ENCODE measurements around the gene KIF18B. TPM values are rescaled to one million over a fixed set of nuclear protein-coding genes. Genes with fewer than 3 reads are reported as not detected.

Gene KIF18B
- total and polyA plus RNA-seq, 2 of the 13 experiments (the other 11 are each of a cell fraction or from before 2014, with no cell fraction given): 15.2 to 15.3 TPM

DNA sequence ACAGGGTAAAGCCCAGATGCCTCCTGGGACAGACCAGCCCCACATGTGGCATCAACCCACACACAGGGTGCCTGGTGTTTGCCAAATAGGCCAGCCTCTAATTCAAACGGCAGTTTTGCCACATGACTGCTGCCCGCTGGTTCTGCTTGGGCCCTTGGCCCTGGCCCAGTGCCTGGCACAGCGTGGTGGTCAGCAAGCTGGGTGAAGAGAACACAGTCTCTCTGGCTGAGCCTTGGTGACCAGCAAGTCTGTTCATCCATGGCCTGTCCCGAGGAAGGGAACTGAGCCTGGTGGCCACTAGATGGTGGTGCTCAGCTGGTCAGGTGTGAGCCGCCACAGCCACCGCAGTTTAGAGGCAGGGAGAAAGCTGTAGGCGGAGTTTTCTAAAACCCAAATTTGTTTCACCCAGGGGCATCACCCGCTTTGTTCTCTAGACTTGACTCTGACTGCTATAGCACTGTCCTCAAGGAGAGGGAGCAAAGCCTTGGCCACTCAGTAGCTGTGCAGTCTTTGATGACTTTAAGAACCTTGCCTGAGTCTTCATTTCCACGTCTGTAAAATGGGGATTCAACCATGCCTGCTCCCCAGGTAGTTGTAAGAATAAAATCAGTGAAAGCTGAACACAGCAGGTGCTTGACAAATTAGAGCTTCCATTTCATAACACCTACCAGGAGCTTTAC is 27.5 kb downstream of the KIF18B start (continued):
- TF ChIP-seq, protein P1, sequence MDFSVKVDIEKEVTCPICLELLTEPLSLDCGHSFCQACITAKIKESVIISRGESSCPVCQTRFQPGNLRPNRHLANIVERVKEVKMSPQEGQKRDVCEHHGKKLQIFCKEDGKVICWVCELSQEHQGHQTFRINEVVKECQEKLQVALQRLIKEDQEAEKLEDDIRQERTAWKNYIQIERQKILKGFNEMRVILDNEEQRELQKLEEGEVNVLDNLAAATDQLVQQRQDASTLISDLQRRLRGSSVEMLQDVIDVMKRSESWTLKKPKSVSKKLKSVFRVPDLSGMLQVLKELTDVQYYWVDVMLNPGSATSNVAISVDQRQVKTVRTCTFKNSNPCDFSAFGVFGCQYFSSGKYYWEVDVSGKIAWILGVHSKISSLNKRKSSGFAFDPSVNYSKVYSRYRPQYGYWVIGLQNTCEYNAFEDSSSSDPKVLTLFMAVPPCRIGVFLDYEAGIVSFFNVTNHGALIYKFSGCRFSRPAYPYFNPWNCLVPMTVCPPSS (IDR thresholded peaks at IDR 0.05): no peak
- 0 out of 2 replicates have a peak, but pooled peaks have one; percentile 42 for TF ChIP-seq GATAD1 (CRISPR knock-in tag; IDR thresholded peaks at IDR 0.05)
- TF ChIP-seq YEATS2 (CRISPR knock-in tag; IDR thresholded peaks at IDR 0.05; ENCODE audit: borderline replicate concordance): no peak
- TF ChIP-seq PHF20 (CRISPR knock-in tag; IDR thresholded peaks at IDR 0.05): no peak
- no peak for TF ChIP-seq ZNF746 (CRISPR knock-in tag; IDR thresholded peaks at IDR 0.05)
- TF ChIP-seq ZNF703 (CRISPR knock-in tag; IDR thresholded peaks at IDR 0.05; ENCODE audit: borderline replicate concordance): no peak
- TF ChIP-seq ZNF792 (CRISPR knock-in tag; IDR thresholded peaks at IDR 0.05): no peak
- no peak for TF ChIP-seq MTA3 (CRISPR knock-in tag; IDR thresholded peaks at IDR 0.05)
- TF ChIP-seq, protein P2, sequence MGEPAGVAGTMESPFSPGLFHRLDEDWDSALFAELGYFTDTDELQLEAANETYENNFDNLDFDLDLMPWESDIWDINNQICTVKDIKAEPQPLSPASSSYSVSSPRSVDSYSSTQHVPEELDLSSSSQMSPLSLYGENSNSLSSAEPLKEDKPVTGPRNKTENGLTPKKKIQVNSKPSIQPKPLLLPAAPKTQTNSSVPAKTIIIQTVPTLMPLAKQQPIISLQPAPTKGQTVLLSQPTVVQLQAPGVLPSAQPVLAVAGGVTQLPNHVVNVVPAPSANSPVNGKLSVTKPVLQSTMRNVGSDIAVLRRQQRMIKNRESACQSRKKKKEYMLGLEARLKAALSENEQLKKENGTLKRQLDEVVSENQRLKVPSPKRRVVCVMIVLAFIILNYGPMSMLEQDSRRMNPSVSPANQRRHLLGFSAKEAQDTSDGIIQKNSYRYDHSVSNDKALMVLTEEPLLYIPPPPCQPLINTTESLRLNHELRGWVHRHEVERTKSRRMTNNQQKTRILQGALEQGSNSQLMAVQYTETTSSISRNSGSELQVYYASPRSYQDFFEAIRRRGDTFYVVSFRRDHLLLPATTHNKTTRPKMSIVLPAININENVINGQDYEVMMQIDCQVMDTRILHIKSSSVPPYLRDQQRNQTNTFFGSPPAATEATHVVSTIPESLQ (CRISPR knock-in tag; conservative IDR thresholded peaks at IDR 0.05): no peak
- peak; percentile 30; the same call in 1 of the 2 replicates for TF ChIP-seq KDM1A (CRISPR knock-in tag; IDR thresholded peaks at IDR 0.05)
- TF ChIP-seq IRF2 (CRISPR knock-in tag; IDR thresholded peaks at IDR 0.05): peak; percentile 62; the same call in 1 of the 2 replicates
- TF ChIP-seq, protein P3, sequence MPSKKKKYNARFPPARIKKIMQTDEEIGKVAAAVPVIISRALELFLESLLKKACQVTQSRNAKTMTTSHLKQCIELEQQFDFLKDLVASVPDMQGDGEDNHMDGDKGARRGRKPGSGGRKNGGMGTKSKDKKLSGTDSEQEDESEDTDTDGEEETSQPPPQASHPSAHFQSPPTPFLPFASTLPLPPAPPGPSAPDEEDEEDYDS (CRISPR knock-in tag; IDR thresholded peaks at IDR 0.05): 0 out of 2 replicates have a peak, but pooled peaks have one; percentile 19
- TF ChIP-seq, protein P4, sequence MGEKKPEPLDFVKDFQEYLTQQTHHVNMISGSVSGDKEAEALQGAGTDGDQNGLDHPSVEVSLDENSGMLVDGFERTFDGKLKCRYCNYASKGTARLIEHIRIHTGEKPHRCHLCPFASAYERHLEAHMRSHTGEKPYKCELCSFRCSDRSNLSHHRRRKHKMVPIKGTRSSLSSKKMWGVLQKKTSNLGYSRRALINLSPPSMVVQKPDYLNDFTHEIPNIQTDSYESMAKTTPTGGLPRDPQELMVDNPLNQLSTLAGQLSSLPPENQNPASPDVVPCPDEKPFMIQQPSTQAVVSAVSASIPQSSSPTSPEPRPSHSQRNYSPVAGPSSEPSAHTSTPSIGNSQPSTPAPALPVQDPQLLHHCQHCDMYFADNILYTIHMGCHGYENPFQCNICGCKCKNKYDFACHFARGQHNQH (CRISPR knock-in tag; IDR thresholded peaks at IDR 0.05): peak; percentile 19; the same call in 1 of the 2 replicates
- TF ChIP-seq MAFG (CRISPR knock-in tag; IDR thresholded peaks at IDR 0.05): no peak
- TF ChIP-seq NONO (IDR thresholded peaks at IDR 0.05): no peak
- TF ChIP-seq NONO (CRISPR knock-in tag; conservative IDR thresholded peaks at IDR 0.05): 0 out of 2 replicates have a peak, but pooled peaks have one; percentile 41
- no peak for TF ChIP-seq FOXA1 (IDR thresholded peaks at IDR 0.05)
- TF ChIP-seq FOXA1 (CRISPR knock-in tag; IDR thresholded peaks at IDR 0.05): 0 out of 2 replicates have a peak, but pooled peaks have one; percentile 10
- TF ChIP-seq, protein P5, sequence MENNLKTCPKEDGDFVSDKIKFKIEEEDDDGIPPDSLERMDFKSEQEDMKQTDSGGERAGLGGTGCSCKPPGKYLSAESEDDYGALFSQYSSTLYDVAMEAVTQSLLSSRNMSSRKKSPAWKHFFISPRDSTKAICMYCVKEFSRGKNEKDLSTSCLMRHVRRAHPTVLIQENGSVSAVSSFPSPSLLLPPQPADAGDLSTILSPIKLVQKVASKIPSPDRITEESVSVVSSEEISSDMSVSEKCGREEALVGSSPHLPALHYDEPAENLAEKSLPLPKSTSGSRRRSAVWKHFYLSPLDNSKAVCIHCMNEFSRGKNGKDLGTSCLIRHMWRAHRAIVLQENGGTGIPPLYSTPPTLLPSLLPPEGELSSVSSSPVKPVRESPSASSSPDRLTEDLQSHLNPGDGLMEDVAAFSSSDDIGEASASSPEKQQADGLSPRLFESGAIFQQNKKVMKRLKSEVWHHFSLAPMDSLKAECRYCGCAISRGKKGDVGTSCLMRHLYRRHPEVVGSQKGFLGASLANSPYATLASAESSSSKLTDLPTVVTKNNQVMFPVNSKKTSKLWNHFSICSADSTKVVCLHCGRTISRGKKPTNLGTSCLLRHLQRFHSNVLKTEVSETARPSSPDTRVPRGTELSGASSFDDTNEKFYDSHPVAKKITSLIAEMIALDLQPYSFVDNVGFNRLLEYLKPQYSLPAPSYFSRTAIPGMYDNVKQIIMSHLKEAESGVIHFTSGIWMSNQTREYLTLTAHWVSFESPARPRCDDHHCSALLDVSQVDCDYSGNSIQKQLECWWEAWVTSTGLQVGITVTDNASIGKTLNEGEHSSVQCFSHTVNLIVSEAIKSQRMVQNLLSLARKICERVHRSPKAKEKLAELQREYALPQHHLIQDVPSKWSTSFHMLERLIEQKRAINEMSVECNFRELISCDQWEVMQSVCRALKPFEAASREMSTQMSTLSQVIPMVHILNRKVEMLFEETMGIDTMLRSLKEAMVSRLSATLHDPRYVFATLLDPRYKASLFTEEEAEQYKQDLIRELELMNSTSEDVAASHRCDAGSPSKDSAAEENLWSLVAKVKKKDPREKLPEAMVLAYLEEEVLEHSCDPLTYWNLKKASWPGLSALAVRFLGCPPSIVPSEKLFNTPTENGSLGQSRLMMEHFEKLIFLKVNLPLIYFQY (CRISPR knock-in tag; IDR thresholded peaks at IDR 0.05; ENCODE audit: borderline replicate concordance): 0 out of 2 replicates have a peak, but pooled peaks have one; percentile 21
